K562 (cell line): Measurements from ENCODE around the gene MAST4.

Experiments used
- CHD2 ChIP-seq: IDR thresholded peaks from 2 replicates; pipeline ENCODE4 v1.6.1; 2011; ENCODE audit warnings: low read depth, low read length
- KLF13 ChIP-seq: fragments of 450-650 bp; IDR thresholded peaks from 2 replicates; pipeline ENCODE4 v1.6.1; 2016; ENCODE audit warnings: missing genetic modification characterization, low read depth, mild to moderate bottlenecking, missing compliant biosample characterization, moderate library complexity, borderline replicate concordance

GRCh38 chr5:66842540-66842939 lies 246.3 kb downstream of the MAST4 start:
- no peak for TF ChIP-seq KLF13 (tag)
- TF ChIP-seq CHD2, result no peak
